BJ (cell line): ENCODE measurements around the gene RAPGEF5. TPM values are rescaled to one million over a fixed set of nuclear protein-coding genes. Genes with fewer than 3 reads are reported as not detected.

Source experiments
- CTCF ChIA-PET: fragments of 350-600 bp; formaldehyde crosslinking; extraction: SDS; loops from one replicate; lab custom pipeline; 2021; ENCODE audit warnings: antibody characterized with exemption, inconsistent platforms; lab: Yijun Ruan, JAX
- POLR2A ChIA-PET: fragments of 300-600 bp; sonication (Branson Sonifier 250); formaldehyde crosslinking; extraction: SDS; loops from one replicate; lab custom pipeline; 2021; ENCODE audit warnings: antibody characterized with exemption; lab: Charles Lee
- DNase-seq: peaks from one replicate; pipeline ENCODE4 v3.0.0-alpha.2; 2011; ENCODE audit warnings: low read depth
- H3K27me3 ChIP-seq: 2 replicates; pipeline ENCODE4 v1.6.0; 2011; ENCODE audit warnings: low read length; ENCODE audit not compliant: control insufficient read depth, insufficient read depth
- H3K36me3 ChIP-seq: 2 replicates; pipeline ENCODE4 v1.5.1; 2011; ENCODE audit warnings: low read length; ENCODE audit not compliant: control insufficient read depth, insufficient read depth
- H3K4me3 ChIP-seq: 2 replicates; pipeline ENCODE4 v1.5.1; 2011; ENCODE audit warnings: low read depth, mild to moderate bottlenecking, control low read depth, low read length
- CTCF ChIP-seq: IDR thresholded peaks from 2 replicates; pipeline ENCODE4 v1.5.1; 2011; ENCODE audit warnings: low read depth, mild to moderate bottlenecking, control low read depth, inconsistent platforms, low read length, moderate library complexity; ENCODE audit not compliant: insufficient read depth
- polyA plus RNA-seq: library from polyadenylated mRNA; depleted of rRNA; stranded (reverse); fragments of >200 nt; gene quantifications from 2 replicates; pipeline ENCODE4 v1.2.3, GENCODE V29; 2011

The RAPGEF5 gene
- polyA plus RNA-seq, 1 experiment = not detected

- no peak for TF ChIP-seq CTCF
- no peaks in the 10 kb centered on the region for H3K36me3 ChIP-seq
- no peak for DNase-seq
- no peaks in the 10 kb centered on the region for H3K27me3 ChIP-seq
- CTCF ChIA-PET = no interaction called here
- POLR2A ChIA-PET = interaction anchor here (0.6 kb wide), 1 partner anchor 514 kb away, joined by 4 read pairs; the partner anchor contains the start of gene IL6
- no peak overlapping the region for H3K4me3 ChIP-seq
These were observed 143.9 kb downstream of the RAPGEF5 start for GRCh38 chr7:22213081-22213480.

GRCh38 chr7:22210967-22211366 is 146.0 kb downstream of the RAPGEF5 start:
- Histone ChIP-seq H3K36me3 (no peaks in the 10 kb centered on the region), H3K27me3 (no peaks in the 10 kb centered on the region), H3K4me3 (no peak overlapping the region)
- no peak for DNase-seq
- POLR2A ChIA-PET = no interaction called here
- TF ChIP-seq CTCF = no peak
- CTCF ChIA-PET = no interaction called here

- Histone ChIP-seq H3K36me3 (no peaks in the 10 kb centered on the region), H3K27me3 (no peaks in the 10 kb centered on the region), H3K4me3 (no peak overlapping the region)
- DNase-seq = no peak
- ChIA-PET POLR2A (no interaction called here), CTCF (no interaction called here)
- TF ChIP-seq CTCF = no peak
These were observed 146.6 kb downstream of the RAPGEF5 start for GRCh38 chr7:22210355-22210754.

GRCh38 chr7:22208799-22209198 is 148.2 kb downstream of the RAPGEF5 start:
- Histone ChIP-seq H3K27me3 (0 out of 2 replicates have a peak, but pooled peaks cover 1% of the 10 kb centered on the region), H3K4me3 (no peak overlapping the region), H3K36me3 (no peaks in the 10 kb centered on the region)
- TF ChIP-seq CTCF = no peak
- ChIA-PET CTCF (no interaction called here), POLR2A (no interaction called here)
- no peak for DNase-seq

- TF ChIP-seq CTCF = no peak
- Histone ChIP-seq H3K36me3 (no peaks in the 10 kb centered on the region), H3K4me3 (no peak overlapping the region), H3K27me3 (0 out of 2 replicates have a peak, but pooled peaks cover 1% of the 10 kb centered on the region)
- ChIA-PET CTCF (no interaction called here), POLR2A (no interaction called here)
- DNase-seq = no peak
These were observed 149.2 kb downstream of the RAPGEF5 start for GRCh38 chr7:22207724-22208225.
